HG03095 (cell line): ENCODE measurements around the gene B3GLCT.
"Not testable (repeated sequence)": the region's sequence is repeated elsewhere in the genome, so short reads cannot be mapped to it uniquely, and the experiment has no call there.

Source experiments
- ATAC-seq: cut with Tn5 transposase; IDR thresholded peaks from one replicate; pipeline ENCODE4 v1.9.1; 2021; ENCODE audit warnings: moderate library complexity; ENCODE audit not compliant: unreplicated experiment

The B3GLCT gene

GRCh38 chr13:31339616-31340015 is 139.8 kb downstream of the B3GLCT start:
- ATAC-seq, result not testable (repeated sequence)

DNA sequence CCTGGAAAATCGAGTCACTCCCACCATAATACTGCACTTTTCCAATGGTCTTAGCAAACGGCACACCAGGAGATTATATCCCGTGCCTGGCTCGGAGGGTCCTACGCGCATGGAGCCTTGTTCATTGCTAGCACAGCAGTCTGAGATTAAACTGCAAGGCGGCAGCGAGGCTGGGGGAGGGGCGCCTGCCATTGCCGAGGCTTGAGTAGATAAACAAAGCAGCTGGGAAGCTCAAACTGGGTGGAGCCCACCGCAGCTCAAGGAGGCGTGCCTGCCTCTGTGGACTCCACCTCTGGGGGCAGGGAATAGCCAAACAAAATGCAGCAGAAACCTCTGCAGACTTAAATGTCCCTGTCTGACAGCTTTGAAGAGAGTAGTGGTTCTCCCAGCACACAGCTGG is 141.1 kb downstream of the B3GLCT start:
- not testable (repeated sequence) for ATAC-seq

DNA sequence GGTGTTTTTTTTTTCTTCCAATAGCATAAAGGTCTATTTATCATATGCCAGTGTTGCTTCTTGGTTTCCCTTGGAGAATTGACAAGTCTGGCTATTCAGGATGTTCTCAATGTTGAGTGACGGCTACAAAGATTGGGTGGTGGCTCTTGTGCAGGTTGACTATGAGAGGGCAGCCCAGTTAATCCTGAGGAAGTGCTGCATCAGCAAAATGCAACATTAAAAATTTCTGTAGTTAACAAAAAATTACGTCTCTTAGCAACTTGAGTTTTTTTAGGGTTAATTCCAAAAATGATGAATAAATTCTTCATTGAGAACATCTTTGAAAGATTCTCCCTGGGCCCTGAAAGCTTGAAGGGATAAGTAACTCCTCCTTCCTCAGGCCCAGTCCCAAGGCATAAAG is 147.1 kb downstream of the B3GLCT start:
- no peak for ATAC-seq

DNA sequence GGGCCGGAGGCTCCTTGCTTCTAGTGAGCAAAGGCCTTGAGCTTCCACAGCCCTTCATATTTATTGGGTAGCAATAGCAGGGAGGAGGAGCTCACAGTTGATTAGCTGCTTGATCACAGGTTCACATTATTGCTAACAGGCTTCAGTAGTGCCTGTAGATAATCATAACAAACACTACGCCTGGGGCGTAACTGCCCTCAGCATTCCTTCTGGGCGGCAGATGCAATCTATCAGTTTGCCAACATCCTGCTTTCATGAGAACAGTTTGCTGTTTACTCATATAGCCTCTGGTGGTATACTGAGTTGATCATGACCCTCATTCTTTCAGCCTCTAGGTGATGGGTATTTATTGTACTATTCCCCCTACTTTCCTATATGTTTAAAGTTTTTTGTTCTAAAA is 149.4 kb downstream of the B3GLCT start:
- no peak for ATAC-seq

- ATAC-seq, result no peak
Measured at GRCh38 chr13:31350560-31350959, 150.8 kb downstream of the B3GLCT start.

DNA sequence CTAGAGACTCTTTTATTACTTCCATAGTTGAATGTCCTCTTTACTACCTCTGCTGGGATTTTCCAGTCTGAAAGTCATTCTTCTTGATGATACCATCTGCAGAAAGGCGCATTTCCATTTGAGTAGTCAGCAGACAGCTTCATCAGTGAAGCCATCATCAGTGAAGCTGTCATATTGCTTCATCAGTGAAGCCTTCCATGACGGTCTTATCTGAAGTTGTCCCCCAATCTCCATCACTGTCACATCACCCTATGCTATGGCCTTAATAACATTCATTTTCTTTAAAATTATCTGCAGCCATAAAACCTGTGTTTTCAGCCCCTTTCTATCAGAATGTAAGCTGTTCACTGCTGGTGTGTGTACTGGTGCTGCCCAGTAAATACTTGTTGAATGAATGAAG is 151.6 kb downstream of the B3GLCT start:
- no peak for ATAC-seq

DNA sequence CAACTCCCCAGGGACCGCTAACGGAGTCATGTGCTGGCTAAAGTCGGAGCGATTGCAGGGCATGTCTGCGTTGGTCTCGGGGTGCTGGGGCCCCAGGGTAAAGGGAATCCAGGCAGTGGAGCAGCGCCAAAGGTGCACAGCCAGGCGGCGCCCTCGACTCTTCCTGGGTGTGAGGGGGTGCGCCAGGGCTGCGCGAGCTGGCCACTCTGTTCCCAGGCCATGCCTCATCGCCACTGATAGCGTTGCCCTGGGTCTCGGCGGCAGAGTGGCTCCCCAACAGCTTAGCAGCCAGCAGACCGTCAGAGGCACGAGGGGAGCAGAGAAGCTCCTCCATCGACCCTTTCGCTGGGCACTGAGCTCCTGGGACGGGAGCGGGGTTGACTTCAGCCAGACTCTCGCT is 152.7 kb downstream of the B3GLCT start:
- no peak for ATAC-seq

GRCh38 chr13:31355001-31355400 is 155.2 kb downstream of the B3GLCT start:
- ATAC-seq, result no peak

DNA sequence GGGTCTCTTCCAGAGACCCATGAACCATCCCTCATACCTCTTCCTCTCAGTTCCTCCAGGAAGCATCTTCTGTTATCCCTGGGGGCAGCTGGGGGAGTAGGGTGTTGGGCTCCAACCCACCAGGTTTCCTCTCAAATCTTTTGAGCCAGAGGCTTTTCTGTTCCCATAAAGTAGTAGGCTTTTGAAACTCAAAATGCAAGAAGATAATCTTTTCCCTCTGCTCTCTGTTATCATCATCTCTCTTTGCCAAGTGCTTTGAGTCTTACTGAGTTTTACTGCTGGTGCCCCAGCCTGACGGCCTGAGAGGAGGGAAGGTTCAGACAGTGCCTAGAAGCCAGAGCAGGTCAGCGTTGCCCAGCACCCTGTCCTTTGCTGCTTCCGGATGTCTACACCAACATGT is 157.2 kb downstream of the B3GLCT start:
- no peak for ATAC-seq

GRCh38 chr13:31357581-31357980 is 157.8 kb downstream of the B3GLCT start:
- ATAC-seq, result no peak

DNA sequence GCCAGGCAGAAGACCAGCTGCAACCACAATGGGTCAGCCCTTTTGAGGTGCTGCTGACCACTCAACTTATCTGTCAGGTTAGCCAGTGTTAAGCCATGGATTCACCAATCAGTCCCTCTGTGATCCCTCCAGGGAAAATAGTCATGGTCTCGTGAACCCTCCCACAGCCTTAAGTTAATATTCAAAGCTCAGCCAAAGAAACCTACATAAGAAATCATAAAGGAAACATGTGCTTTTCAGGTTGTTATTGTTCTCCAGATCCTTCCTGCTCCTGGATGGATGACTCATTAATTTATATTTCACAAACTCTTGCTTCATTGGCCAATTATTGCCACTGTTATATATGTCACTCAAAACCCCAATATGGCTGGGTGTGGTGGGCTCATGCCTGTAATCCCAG is 161.9 kb downstream of the B3GLCT start:
- no peak for ATAC-seq

GRCh38 chr13:31365630-31366029 is 165.9 kb downstream of the B3GLCT start:
- ATAC-seq, result no peak

GRCh38 chr13:31367410-31367809 is 167.6 kb downstream of the B3GLCT start:
- ATAC-seq, result no peak

DNA sequence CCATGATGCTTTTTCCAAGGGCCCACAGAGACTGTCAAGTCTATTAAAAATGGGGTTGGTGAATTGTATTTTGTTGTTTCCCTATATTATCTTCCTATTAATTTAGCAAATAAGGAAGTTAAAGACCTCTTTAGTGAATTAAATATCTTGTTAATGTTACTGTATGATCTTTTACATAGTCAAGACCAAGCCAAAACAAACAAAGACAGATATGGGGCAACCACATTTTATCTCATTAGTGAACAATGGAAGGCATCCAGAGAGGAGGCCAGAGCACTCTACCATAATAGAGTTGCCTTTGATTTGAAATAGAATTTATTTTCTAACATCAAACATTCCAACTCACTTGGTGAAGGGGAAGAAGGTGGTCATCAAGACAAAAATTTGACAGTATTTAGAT is 169.4 kb downstream of the B3GLCT start:
- ATAC-seq, result no peak

DNA sequence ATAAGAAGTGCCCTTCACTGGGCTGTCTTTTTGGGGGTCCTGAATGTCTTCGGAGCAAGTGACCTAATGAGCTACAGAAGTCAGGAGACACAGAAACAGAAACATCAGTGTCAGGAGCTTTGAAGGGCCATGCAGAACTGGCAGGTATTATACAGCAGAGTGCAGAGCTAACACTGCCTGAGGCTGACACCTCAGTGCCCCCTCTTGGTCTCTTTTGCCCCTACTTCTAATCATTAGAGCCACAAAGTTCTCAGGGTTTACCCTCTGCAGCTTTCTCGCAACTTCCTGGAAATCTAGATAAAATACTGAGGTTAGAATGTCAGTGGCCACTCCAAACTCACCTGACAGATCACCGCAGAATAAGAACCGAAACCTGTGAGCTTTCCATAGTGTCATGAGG is 172.7 kb downstream of the B3GLCT start:
- no peak for ATAC-seq

DNA sequence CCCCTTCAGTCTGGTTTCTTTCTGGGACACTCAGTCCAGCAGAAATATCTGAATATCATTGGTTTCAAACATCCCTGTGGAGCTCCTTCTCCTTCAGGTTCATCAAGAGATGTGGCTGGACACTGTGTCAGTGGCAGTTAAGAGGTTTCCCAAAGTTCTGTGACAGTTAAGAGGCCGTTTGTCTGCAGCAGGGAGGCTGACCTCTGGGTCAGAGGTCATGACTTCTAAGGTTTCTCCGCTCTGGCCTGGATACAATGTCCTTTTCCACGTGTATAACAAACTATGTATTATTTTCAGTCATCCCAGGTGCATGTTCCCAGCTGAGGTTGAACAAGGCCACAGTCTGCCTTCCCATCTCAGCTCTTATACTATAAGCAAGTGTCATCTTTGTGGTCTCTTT is 174.9 kb downstream of the B3GLCT start:
- no peak for ATAC-seq

DNA sequence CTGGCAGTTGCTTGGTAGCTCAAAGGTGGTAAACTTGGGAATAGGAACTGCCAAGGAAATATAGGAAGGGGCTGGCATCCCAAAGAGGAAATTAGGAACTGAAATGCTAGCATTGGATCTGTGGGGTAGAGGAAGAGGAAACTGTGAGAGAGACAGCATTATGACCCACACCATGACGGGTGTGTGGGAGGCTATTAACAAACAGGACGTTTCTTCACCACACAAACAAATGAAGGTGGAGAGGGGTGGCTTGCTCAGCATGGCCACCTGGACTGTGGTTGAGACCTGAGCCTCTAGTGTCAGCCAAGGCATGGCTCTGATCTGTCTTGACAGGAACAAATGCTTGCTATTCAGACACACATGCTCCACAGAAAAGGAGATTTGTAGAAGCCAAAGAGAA is 178.2 kb downstream of the B3GLCT start:
- ATAC-seq, result no peak

- no peak for ATAC-seq
Measured at GRCh38 chr13:31380715-31381114, 180.9 kb downstream of the B3GLCT start.
